ENCODE measurements around the gene PUS3. TPM values are rescaled to one million over a fixed set of nuclear protein-coding genes. Genes with fewer than 3 reads are reported as not detected.
"Not testable (repeated sequence)": the region's sequence is repeated elsewhere in the genome, so short reads cannot be mapped to it uniquely, and the experiment has no call there.

The PUS3 gene
- total RNA-seq, 1 experiment from 2014 or later = 14.0 TPM

GRCh38 chr11:125871391-125872137 lies 31.4 kb downstream of the PUS3 start:
- DNase-seq (ENCODE audit: low spot score) = no peak

- no peak for DNase-seq (ENCODE audit: low spot score)
These were observed 33.5 kb downstream of the PUS3 start for GRCh38 chr11:125869521-125869920.

- DNase-seq (ENCODE audit: low spot score) = not testable (repeated sequence)
These were observed 37.7 kb downstream of the PUS3 start for GRCh38 chr11:125865354-125865753.

GRCh38 chr11:125862786-125863185 lies 40.2 kb downstream of the PUS3 start:
- not testable (repeated sequence) for DNase-seq (ENCODE audit: low spot score)

GRCh38 chr11:125857670-125858069 lies 45.3 kb downstream of the PUS3 start:
- not testable (repeated sequence) for DNase-seq (ENCODE audit: low spot score)

GRCh38 chr11:125846188-125846587 lies 56.8 kb downstream of the PUS3 start:
- DNase-seq (ENCODE audit: low spot score) = no peak

Other genes starting within 250 kb of the PUS3 start
- gene ACRV1, start 222.4 kb downstream of the PUS3 start, total RNA-seq (2014; rRNA removed; shearing (Covaris generic)) = not detected in 2 replicates
- not detected in 2 replicates for gene PATE1, start 156.9 kb downstream of the PUS3 start, total RNA-seq (2014; rRNA removed; shearing (Covaris generic))
- gene PATE2, start 124.4 kb downstream of the PUS3 start, total RNA-seq (2014; rRNA removed; shearing (Covaris generic)) = not detected in 2 replicates
- not detected in 2 replicates for gene PATE3, start 115.1 kb downstream of the PUS3 start, total RNA-seq (2014; rRNA removed; shearing (Covaris generic))
- gene PATE4, start 69.9 kb downstream of the PUS3 start, total RNA-seq (2014; rRNA removed; shearing (Covaris generic)) = not detected in 2 replicates
- 9.7 and 12.5 TPM in 2 replicates for gene HYLS1, start 15.5 kb downstream of the PUS3 start, total RNA-seq (2014; rRNA removed; shearing (Covaris generic))
- not detected in 2 replicates for gene DDX25, start 1.3 kb upstream of the PUS3 start, total RNA-seq (2014; rRNA removed; shearing (Covaris generic))
- gene VSIG10L2, start 42.8 kb upstream of the PUS3 start, total RNA-seq (2014; rRNA removed; shearing (Covaris generic)) = not detected in 2 replicates
- 8.9 TPM in 2 replicates for gene CDON, start 159.7 kb upstream of the PUS3 start, total RNA-seq (2014; rRNA removed; shearing (Covaris generic))